GM23338 (cell line): ENCODE data around the gene TRAPPC4. TPM values are rescaled to one million over a fixed set of nuclear protein-coding genes. Genes with fewer than 3 reads are reported as not detected.
A peak's percentile ranks its signal among the peaks of the same experiment; 100 is the strongest.

Experiments used
- ATAC-seq: fragments of 200-7000 bp; cut with Tn5 transposase; 3 replicates; pipeline ENCODE4 v1.9.1; 2020
- DNase-seq: peaks from one replicate; pipeline ENCODE4 v3.0.0-alpha.2; 2015; ENCODE audit warnings: low spot score
- H2AFZ ChIP-seq: fragments of 200-600 bp; sonication (generic); 2 replicates; pipeline ENCODE4 v1.8.0; 2016; ENCODE audit warnings: antibody characterized with exemption, mild to moderate bottlenecking, moderate library complexity
- H3F3A ChIP-seq: fragments of 200-600 bp; sonication (generic); replicated peaks from 2 replicates; pipeline ENCODE4 v1.8.0; 2017; ENCODE audit warnings: antibody characterized with exemption, mixed run types, low read depth
- H3K27ac ChIP-seq: fragments of 200-600 bp; sonication (generic); 2 replicates; pipeline ENCODE4 v1.6.1; 2016; ENCODE audit warnings: low read depth
- H3K27me3 ChIP-seq: fragments of 200-600 bp; sonication (generic); 2 replicates; pipeline ENCODE4 v1.8.0; 2016; ENCODE audit warnings: mild to moderate bottlenecking, mixed run types, moderate library complexity; ENCODE audit not compliant: insufficient read depth
- H3K36me3 ChIP-seq: fragments of 200-600 bp; sonication (generic); 2 replicates; pipeline ENCODE4 v1.8.0; 2016; ENCODE audit warnings: mild to moderate bottlenecking; ENCODE audit not compliant: insufficient read depth
- H3K4me1 ChIP-seq: fragments of 200-600 bp; sonication (generic); 2 replicates; pipeline ENCODE4 v1.8.0; 2016; ENCODE audit warnings: mild to moderate bottlenecking, moderate library complexity; ENCODE audit not compliant: insufficient read depth
- H3K4me2 ChIP-seq: fragments of 200-600 bp; sonication (generic); 2 replicates; pipeline ENCODE4 v1.7.1; 2017; ENCODE audit warnings: mixed run types
- H3K4me3 ChIP-seq: fragments of 200-600 bp; sonication (generic); 2 replicates; pipeline ENCODE4 v1.6.1; 2016; ENCODE audit warnings: mixed run types
- H3K79me2 ChIP-seq: fragments of 200-600 bp; sonication (generic); replicated peaks from 2 replicates; pipeline ENCODE4 v1.8.0; 2017; ENCODE audit warnings: mild to moderate bottlenecking; ENCODE audit not compliant: insufficient read depth
- H3K9me2 ChIP-seq: fragments of 200-600 bp; sonication (generic); 2 replicates; pipeline ENCODE4 v1.8.0; 2017; ENCODE audit not compliant: insufficient read depth
- H4K20me1 ChIP-seq: fragments of 200-600 bp; sonication (generic); replicated peaks from 2 replicates; pipeline ENCODE4 v1.8.0; 2017; ENCODE audit warnings: mild to moderate bottlenecking; ENCODE audit not compliant: insufficient read depth
- H3K27ac Mint-ChIP-seq: 2 replicates; pipeline ENCODE4 v1.8.0; 2020; ENCODE audit warnings: inconsistent platforms, mild to moderate bottlenecking, moderate library complexity, mixed read lengths
- H3K27me3 Mint-ChIP-seq: 3 replicates; pipeline ENCODE4 v1.8.0; 2022; ENCODE audit warnings: low read depth, mild to moderate bottlenecking, moderate library complexity, mixed read lengths, inconsistent platforms; ENCODE audit not compliant: insufficient read depth, poor library complexity
- H3K36me3 Mint-ChIP-seq: 3 replicates; pipeline ENCODE4 v1.8.0; 2021; ENCODE audit warnings: low read depth, mild to moderate bottlenecking, inconsistent platforms, moderate library complexity, mixed read lengths
- H3K4me1 Mint-ChIP-seq: 3 replicates; pipeline ENCODE4 v1.8.0; 2020; ENCODE audit warnings: mild to moderate bottlenecking, inconsistent platforms, mixed read lengths
- H3K4me3 Mint-ChIP-seq: 3 replicates; pipeline ENCODE4 v1.8.0; 2021; ENCODE audit warnings: moderate library complexity, mild to moderate bottlenecking, inconsistent platforms, mixed read lengths
- H3K9me3 Mint-ChIP-seq: 3 replicates; pipeline ENCODE4 v1.8.0; 2020; ENCODE audit warnings: moderate library complexity, mild to moderate bottlenecking, inconsistent platforms, mixed read lengths
- CREB1 ChIP-seq: fragments of 250-450 bp; sonication (Bioruptor Pico); IDR thresholded peaks from 2 replicates; pipeline ENCODE4 v1.5.0; 2020; ENCODE audit warnings: low read depth, mild to moderate bottlenecking, moderate library complexity
- EZH2 ChIP-seq: fragments of 200-600 bp; sonication (generic); IDR thresholded peaks from one replicate; pipeline ENCODE4 v1.8.0; 2017; ENCODE audit warnings: antibody characterized with exemption, mild to moderate bottlenecking, low read depth; ENCODE audit not compliant: unreplicated experiment
- EZH2phosphoT487 ChIP-seq: fragments of 200-600 bp; sonication (generic); IDR thresholded peaks from one replicate; pipeline ENCODE4 v1.8.1; 2018; ENCODE audit warnings: antibody characterized with exemption; ENCODE audit not compliant: unreplicated experiment
- JUNB ChIP-seq: IDR thresholded peaks from one replicate; pipeline ENCODE4 v1.6.1; 2016; ENCODE audit warnings: antibody characterized with exemption; ENCODE audit not compliant: unreplicated experiment
- NANOG ChIP-seq: IDR thresholded peaks from 2 replicates; pipeline ENCODE4 v1.6.1; 2016; ENCODE audit warnings: antibody characterized with exemption, borderline replicate concordance
- POLR2AphosphoS5 ChIP-seq: IDR thresholded peaks from 2 replicates; pipeline ENCODE4 v1.6.1; 2016; ENCODE audit warnings: antibody characterized with exemption, low read depth
- STAT1 ChIP-seq: IDR thresholded peaks from one replicate; pipeline ENCODE4 v1.6.1; 2016; ENCODE audit warnings: antibody characterized with exemption; ENCODE audit not compliant: unreplicated experiment
- ZNF114 ChIP-seq: fragments of 250-450 bp; sonication (Bioruptor Pico); IDR thresholded peaks from 2 replicates; pipeline ENCODE4 v1.5.0; 2020; ENCODE audit warnings: mild to moderate bottlenecking, moderate library complexity
- ZNF331 ChIP-seq: fragments of 250-450 bp; sonication (Bioruptor Pico); IDR thresholded peaks from 2 replicates; pipeline ENCODE4 v1.5.0; 2020; ENCODE audit warnings: low read depth, mild to moderate bottlenecking, moderate library complexity
- ZNF462 ChIP-seq: fragments of 250-450 bp; sonication (Bioruptor Pico); IDR thresholded peaks from 2 replicates; pipeline ENCODE4 v1.5.0; 2020; ENCODE audit warnings: mild to moderate bottlenecking, moderate library complexity
- polyA plus RNA-seq: library from polyadenylated mRNA; unstranded; fragments of >200 nt; fragmentation: Nextera tagmentation; extraction: Ambion mirVana; gene quantifications from 2 replicates; pipeline ENCODE4 v1.2.1, GENCODE V29; 2016
- total RNA-seq: library from RNA; depleted of rRNA; stranded (reverse); fragments of >200 nt; shearing (Covaris generic); gene quantifications from 2 replicates; pipeline ENCODE4 v1.2.3, GENCODE V29; 2014
- TF ChIP-seq, protein P1 (sequence below): IDR thresholded peaks from 2 replicates; pipeline ENCODE4 v1.6.1; 2016; ENCODE audit warnings: antibody characterized with exemption
- TF ChIP-seq, protein P2 (sequence below): IDR thresholded peaks from one replicate; pipeline ENCODE4 v1.6.1; 2018; ENCODE audit warnings: antibody characterized with exemption; ENCODE audit not compliant: unreplicated experiment
- TF ChIP-seq, protein P3 (sequence below), 2 experiments: fragments of 200-600 bp in 1 of 2; sonication (generic) in 1 of 2; conservative IDR thresholded peaks; 2 replicates each; pipeline versions ENCODE4 v1.5.1 to v1.6.1; 2016 to 2017; ENCODE audit warnings: antibody characterized with exemption in 2 of 2, low read depth in 2 of 2, mild to moderate bottlenecking in 2 of 2, moderate library complexity in 1 of 2

TRAPPC4 gene
- total and polyA plus RNA-seq, 2 experiments from 2014 or later = 79.9 to 142 TPM

- Mint-ChIP-seq H3K27ac (no peak overlapping the region), H3K4me3 (no peak overlapping the region), H3K36me3 (peaks cover 68% of the 10 kb centered on the region), H3K27me3 (peaks cover 24% of the 10 kb centered on the region), H3K4me1 (peaks cover 31% of the 10 kb centered on the region), H3K9me3 (no peaks in the 10 kb centered on the region; the same call in 2 of the 3 replicates)
- Histone ChIP-seq H4K20me1 (peaks cover 15% of the 10 kb centered on the region), H3K4me3 (no peak overlapping the region), H3F3A (peaks cover 34% of the 10 kb centered on the region), H2AFZ (no peak overlapping the region), H3K27ac (0 out of 2 replicates have a peak overlapping the region, but pooled peaks have one; percentile 59), H3K27me3 (no peaks in the 10 kb centered on the region), H3K79me2 (peaks cover 23% of the 10 kb centered on the region), H3K4me1 (peaks cover 14% of the 10 kb centered on the region), H3K9me2 (no peaks in the 10 kb centered on the region), H3K36me3 (peaks cover 34% of the 10 kb centered on the region), H3K4me2 (no peak overlapping the region)
- TF ChIP-seq NANOG (no peak), EZH2 (no peak), JUNB (no peak), STAT1 (no peak), POLR2AphosphoS5 (no peak), CREB1 (no peak), ZNF114 (CRISPR knock-in tag) (no peak), ZNF462 (no peak), ZNF331 (CRISPR knock-in tag) (no peak), EZH2phosphoT487 (no peak)
- TF ChIP-seq, protein P1, sequence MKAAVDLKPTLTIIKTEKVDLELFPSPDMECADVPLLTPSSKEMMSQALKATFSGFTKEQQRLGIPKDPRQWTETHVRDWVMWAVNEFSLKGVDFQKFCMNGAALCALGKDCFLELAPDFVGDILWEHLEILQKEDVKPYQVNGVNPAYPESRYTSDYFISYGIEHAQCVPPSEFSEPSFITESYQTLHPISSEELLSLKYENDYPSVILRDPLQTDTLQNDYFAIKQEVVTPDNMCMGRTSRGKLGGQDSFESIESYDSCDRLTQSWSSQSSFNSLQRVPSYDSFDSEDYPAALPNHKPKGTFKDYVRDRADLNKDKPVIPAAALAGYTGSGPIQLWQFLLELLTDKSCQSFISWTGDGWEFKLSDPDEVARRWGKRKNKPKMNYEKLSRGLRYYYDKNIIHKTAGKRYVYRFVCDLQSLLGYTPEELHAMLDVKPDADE = no peak
- TF ChIP-seq, protein P2, sequence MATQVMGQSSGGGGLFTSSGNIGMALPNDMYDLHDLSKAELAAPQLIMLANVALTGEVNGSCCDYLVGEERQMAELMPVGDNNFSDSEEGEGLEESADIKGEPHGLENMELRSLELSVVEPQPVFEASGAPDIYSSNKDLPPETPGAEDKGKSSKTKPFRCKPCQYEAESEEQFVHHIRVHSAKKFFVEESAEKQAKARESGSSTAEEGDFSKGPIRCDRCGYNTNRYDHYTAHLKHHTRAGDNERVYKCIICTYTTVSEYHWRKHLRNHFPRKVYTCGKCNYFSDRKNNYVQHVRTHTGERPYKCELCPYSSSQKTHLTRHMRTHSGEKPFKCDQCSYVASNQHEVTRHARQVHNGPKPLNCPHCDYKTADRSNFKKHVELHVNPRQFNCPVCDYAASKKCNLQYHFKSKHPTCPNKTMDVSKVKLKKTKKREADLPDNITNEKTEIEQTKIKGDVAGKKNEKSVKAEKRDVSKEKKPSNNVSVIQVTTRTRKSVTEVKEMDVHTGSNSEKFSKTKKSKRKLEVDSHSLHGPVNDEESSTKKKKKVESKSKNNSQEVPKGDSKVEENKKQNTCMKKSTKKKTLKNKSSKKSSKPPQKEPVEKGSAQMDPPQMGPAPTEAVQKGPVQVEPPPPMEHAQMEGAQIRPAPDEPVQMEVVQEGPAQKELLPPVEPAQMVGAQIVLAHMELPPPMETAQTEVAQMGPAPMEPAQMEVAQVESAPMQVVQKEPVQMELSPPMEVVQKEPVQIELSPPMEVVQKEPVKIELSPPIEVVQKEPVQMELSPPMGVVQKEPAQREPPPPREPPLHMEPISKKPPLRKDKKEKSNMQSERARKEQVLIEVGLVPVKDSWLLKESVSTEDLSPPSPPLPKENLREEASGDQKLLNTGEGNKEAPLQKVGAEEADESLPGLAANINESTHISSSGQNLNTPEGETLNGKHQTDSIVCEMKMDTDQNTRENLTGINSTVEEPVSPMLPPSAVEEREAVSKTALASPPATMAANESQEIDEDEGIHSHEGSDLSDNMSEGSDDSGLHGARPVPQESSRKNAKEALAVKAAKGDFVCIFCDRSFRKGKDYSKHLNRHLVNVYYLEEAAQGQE = no peak
- TF ChIP-seq, protein P3, sequence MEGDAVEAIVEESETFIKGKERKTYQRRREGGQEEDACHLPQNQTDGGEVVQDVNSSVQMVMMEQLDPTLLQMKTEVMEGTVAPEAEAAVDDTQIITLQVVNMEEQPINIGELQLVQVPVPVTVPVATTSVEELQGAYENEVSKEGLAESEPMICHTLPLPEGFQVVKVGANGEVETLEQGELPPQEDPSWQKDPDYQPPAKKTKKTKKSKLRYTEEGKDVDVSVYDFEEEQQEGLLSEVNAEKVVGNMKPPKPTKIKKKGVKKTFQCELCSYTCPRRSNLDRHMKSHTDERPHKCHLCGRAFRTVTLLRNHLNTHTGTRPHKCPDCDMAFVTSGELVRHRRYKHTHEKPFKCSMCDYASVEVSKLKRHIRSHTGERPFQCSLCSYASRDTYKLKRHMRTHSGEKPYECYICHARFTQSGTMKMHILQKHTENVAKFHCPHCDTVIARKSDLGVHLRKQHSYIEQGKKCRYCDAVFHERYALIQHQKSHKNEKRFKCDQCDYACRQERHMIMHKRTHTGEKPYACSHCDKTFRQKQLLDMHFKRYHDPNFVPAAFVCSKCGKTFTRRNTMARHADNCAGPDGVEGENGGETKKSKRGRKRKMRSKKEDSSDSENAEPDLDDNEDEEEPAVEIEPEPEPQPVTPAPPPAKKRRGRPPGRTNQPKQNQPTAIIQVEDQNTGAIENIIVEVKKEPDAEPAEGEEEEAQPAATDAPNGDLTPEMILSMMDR (conservative IDR thresholded peaks at IDR 0.05; ENCODE audit: low read depth in 2 of 2) = no peak
- no peak for DNase-seq
- ATAC-seq = no peak
Observed at GRCh38 chr11:119025541-119025940, 7.0 kb downstream of the TRAPPC4 start.
